Nephron progenitor cell (in vitro differentiated cells): ENCODE data around the gene PDILT.
A peak's percentile ranks its signal among the peaks of the same experiment; 100 is the strongest.

Experiments used
- DNase-seq: peaks from one replicate; pipeline ENCODE4 v3.0.0; 2021
- H3K27ac Mint-ChIP-seq: 2 replicates; pipeline ENCODE4 v1.8.0; 2021; ENCODE audit warnings: mild to moderate bottlenecking, moderate library complexity, mixed read lengths
- H3K27me3 Mint-ChIP-seq: 2 replicates; pipeline ENCODE4 v1.8.0; 2021; ENCODE audit warnings: mild to moderate bottlenecking, low read depth, mixed read lengths; ENCODE audit not compliant: poor library complexity
- H3K36me3 Mint-ChIP-seq: 2 replicates; pipeline ENCODE4 v1.8.0; 2021; ENCODE audit warnings: low read depth, mixed read lengths
- H3K4me1 Mint-ChIP-seq: 2 replicates; pipeline ENCODE4 v1.8.0; 2021; ENCODE audit warnings: mixed read lengths
- H3K4me3 Mint-ChIP-seq: 2 replicates; pipeline ENCODE4 v1.8.0; 2021; ENCODE audit warnings: mild to moderate bottlenecking, moderate library complexity, mixed read lengths
- H3K9me3 Mint-ChIP-seq: 2 replicates; pipeline ENCODE4 v1.8.0; 2021; ENCODE audit warnings: mild to moderate bottlenecking, moderate library complexity, mixed read lengths
- TF ChIP-seq, protein P1 (sequence below): fragments of 200-600 bp; sonication (generic); IDR thresholded peaks from 2 replicates; pipeline ENCODE4 v1.5.0; 2021; ENCODE audit warnings: antibody characterized with exemption

Gene PDILT

DNA sequence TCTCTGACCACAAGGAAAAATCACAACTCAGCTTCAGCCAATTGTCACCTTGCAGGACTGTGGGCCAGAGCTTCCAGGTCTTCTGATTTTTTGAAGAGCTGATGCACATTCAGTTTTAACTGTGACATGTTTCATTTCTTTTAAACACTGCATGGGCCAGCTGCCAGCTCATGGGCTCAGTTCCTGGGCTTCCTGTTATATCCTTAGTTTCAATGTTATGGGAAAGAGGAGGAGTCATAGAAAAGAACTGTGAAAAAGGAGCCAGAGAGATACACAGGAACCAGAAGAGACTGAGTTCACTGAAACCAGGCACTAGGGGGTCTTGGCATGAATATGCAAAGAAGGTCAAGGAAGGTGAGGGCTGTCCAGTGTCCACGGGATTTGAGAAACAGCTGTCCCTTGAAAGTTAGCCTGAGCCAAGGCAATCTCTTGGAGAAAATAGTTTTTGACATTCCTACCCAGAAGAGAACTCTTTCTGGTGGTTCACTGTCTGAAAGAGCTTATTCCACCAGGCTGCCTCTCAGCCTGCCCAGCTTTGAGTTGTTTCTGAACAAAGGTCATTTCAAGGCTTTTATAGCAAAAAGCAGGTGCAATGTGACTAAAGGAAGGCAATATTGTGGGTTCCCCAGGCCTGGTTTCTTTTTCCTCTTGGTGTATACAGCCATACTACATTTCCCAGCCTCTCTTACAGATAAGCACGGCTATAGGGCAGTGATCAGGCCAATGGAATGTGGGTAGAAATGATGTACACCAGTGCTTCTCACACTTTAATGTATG, 10.5 kb downstream of the PDILT start:
- H3K27me3 Mint-ChIP-seq: peaks cover 9% of the 10 kb centered on the region
- no peak overlapping the region for H3K4me3 Mint-ChIP-seq
- no peaks in the 10 kb centered on the region for H3K4me1 Mint-ChIP-seq
- DNase-seq: no peak
- no peak overlapping the region for H3K27ac Mint-ChIP-seq
- H3K36me3 Mint-ChIP-seq: no peaks in the 10 kb centered on the region
- TF ChIP-seq, protein P1, sequence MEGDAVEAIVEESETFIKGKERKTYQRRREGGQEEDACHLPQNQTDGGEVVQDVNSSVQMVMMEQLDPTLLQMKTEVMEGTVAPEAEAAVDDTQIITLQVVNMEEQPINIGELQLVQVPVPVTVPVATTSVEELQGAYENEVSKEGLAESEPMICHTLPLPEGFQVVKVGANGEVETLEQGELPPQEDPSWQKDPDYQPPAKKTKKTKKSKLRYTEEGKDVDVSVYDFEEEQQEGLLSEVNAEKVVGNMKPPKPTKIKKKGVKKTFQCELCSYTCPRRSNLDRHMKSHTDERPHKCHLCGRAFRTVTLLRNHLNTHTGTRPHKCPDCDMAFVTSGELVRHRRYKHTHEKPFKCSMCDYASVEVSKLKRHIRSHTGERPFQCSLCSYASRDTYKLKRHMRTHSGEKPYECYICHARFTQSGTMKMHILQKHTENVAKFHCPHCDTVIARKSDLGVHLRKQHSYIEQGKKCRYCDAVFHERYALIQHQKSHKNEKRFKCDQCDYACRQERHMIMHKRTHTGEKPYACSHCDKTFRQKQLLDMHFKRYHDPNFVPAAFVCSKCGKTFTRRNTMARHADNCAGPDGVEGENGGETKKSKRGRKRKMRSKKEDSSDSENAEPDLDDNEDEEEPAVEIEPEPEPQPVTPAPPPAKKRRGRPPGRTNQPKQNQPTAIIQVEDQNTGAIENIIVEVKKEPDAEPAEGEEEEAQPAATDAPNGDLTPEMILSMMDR: no peak
- no peaks in the 10 kb centered on the region for H3K9me3 Mint-ChIP-seq

DNA sequence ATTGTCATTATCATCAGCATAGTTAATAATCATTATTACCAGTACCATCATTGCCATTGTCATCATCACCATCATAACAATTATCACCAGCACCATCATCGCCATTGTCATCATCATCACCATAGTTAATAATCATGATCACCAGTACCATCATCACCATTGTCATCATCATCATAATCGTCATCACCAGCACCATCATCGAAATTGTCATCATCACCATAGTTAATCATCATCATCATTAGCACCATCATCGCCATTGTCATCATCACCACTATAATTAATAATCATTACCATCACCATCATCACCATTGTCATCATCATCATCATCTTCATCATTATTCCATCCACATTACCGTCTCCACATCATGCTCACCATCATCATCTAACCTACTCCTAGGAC, 13.5 kb downstream of the PDILT start:
- H3K27ac Mint-ChIP-seq: no peak overlapping the region
- H3K9me3 Mint-ChIP-seq: no peaks in the 10 kb centered on the region
- no peak for DNase-seq
- no peaks in the 10 kb centered on the region for H3K36me3 Mint-ChIP-seq
- H3K27me3 Mint-ChIP-seq: peaks cover 26% of the 10 kb centered on the region
- TF ChIP-seq, protein P1: no peak
- H3K4me1 Mint-ChIP-seq: no peaks in the 10 kb centered on the region
- H3K4me3 Mint-ChIP-seq: no peak overlapping the region

DNA sequence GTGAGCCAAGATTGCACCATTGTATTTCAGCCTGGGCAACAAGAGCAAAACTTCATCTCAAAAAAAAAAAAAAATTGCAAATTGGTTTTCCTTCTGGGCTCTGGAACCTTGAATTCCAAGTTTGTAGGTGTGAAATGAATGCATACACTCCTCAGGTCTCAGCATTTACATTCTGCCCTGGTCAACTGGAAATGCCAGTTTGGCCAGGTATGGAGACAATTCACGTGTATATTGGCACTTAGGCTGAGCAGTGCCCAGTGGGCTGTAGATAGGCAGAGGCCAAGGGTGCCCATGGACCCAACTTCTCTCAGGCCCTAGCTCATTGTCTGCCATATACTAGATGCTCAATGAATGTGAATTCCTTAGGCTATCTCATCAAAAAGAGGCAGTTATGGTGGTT, 15.7 kb downstream of the PDILT start:
- Mint-ChIP-seq H3K36me3 (no peaks in the 10 kb centered on the region), H3K27ac (no peak overlapping the region), H3K9me3 (no peaks in the 10 kb centered on the region), H3K4me3 (no peak overlapping the region), H3K27me3 (peaks cover 30% of the 10 kb centered on the region), H3K4me1 (no peaks in the 10 kb centered on the region)
- DNase-seq: no peak
- TF ChIP-seq, protein P1: no peak

DNA sequence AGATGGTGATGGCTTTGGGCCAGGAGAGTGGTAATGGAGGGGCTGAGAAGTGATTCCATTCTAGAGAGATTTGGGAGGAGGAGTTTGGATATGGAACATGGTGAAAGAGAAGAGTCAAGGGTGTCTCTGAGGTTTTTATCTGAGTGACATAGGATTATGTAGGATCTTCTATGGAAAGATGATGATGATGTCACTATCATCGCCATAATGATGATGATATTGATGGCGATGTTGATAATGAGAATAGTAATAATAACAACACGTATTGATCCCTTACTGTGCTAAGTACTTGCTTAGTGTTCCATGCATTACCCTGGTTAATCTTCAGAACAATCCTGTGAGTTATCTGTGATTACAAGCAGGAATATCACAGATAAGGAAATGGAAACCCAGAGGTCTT, 16.6 kb downstream of the PDILT start:
- no peaks in the 10 kb centered on the region for H3K4me1 Mint-ChIP-seq

DNA sequence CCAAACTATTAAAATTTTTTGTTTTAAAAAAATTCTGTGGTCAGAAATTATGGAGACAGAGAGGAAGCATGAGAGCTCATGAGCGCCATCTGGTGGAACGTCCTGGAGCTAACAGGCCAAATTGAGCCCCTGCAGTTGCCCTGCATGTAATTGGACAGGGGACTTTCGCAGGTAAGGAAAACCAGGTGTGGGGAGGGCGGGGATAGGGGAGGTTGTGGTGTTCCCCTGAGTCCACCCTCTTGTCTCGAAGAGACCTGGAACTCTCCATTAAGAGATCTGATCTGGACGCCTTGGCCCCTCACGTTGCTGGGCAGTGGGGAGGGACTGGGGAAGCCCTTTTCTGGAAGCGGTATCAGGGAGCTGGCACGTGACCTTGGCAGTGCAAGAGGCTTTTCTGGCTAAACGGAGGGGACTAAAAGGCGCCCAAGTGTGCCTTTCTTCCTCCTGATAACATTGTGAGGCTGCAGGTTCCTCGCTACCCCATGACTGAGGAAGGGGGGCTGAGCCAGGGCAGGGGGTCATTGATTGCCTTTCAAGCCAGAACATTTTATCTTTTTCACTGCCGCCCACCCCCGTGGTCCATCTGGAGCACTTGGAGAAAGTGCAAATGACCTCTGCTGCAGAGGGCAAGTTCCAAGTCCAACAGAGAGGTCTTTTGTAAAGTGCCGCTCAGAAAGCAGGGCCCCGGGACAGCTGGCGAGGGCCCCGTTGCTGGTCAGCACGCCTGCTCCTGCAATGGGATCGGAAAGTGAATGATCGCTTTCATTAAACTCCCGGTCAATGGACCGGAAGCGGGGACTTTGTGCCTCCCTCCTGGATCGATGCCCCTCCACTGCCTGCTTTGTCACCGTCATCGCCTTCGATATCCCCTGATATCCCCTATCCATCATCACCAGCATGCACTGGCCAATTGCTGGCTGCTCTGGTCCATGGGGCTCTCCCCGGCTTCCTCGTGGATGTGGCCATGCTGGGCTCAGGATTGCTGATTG, 18.4 kb downstream of the PDILT start:
- no peak overlapping the region for H3K27ac Mint-ChIP-seq

More for the DNA sequence above, 16.6 kb downstream of the PDILT start:
- Mint-ChIP-seq H3K9me3 (no peaks in the 10 kb centered on the region), H3K4me3 (no peak overlapping the region), H3K36me3 (no peaks in the 10 kb centered on the region), H3K27ac (no peak overlapping the region), H3K27me3 (peaks cover 26% of the 10 kb centered on the region)
- DNase-seq: no peak
- TF ChIP-seq, protein P1: no peak

More for the DNA sequence above, 18.4 kb downstream of the PDILT start:
- peaks cover 26% of the 10 kb centered on the region for H3K27me3 Mint-ChIP-seq
- peak; percentile 81 for DNase-seq
- H3K4me1 Mint-ChIP-seq: no peaks in the 10 kb centered on the region
- H3K36me3 Mint-ChIP-seq: no peaks in the 10 kb centered on the region
- H3K9me3 Mint-ChIP-seq: no peaks in the 10 kb centered on the region
- peak overlapping the region; percentile 28 for H3K4me3 Mint-ChIP-seq
- TF ChIP-seq, protein P1: peak; percentile 80
